Cardiac muscle cell (in vitro differentiated cells and primary cell): ENCODE data around the gene CHCHD6. TPM values are rescaled to one million over a fixed set of nuclear protein-coding genes. Genes with fewer than 3 reads are reported as not detected.

Source experiments
- DNase-seq, 2 donors: peaks; one replicate each; pipeline versions ENCODE4 v3.0.0 to v3.0.0-alpha.2; 2010 to 2017; ENCODE audit warnings: low read depth in 1 of 2, low spot score in 1 of 2
- H3K27ac ChIP-seq: fragments of 200-600 bp; sonication (generic); 2 replicates; pipeline ENCODE4 v1.5.1; 2016
- H3K27me3 ChIP-seq: fragments of 200-600 bp; sonication (generic); 2 replicates; pipeline ENCODE4 v1.6.0; 2016; ENCODE audit warnings: control low read depth
- H3K36me3 ChIP-seq: fragments of 200-600 bp; sonication (generic); 2 replicates; pipeline ENCODE4 v1.5.1; 2016; ENCODE audit warnings: control low read depth
- H3K4me1 ChIP-seq: fragments of 200-600 bp; sonication (generic); 2 replicates; pipeline ENCODE4 v1.8.1; 2017; ENCODE audit warnings: low read depth, mild to moderate bottlenecking, mixed run types
- H3K4me3 ChIP-seq: fragments of 200-600 bp; sonication (generic); 2 replicates; pipeline ENCODE4 v1.5.1; 2016; ENCODE audit warnings: mild to moderate bottlenecking
- H3K9me3 ChIP-seq: fragments of 200-600 bp; sonication (generic); 2 replicates; pipeline ENCODE4 v1.5.1; 2017; ENCODE audit warnings: low read depth, mild to moderate bottlenecking, control low read depth
- polyA plus RNA-seq: library from polyadenylated mRNA; unstranded; fragments of >200 nt; fragmentation: Nextera tagmentation; extraction: Ambion mirVana; gene quantifications from 2 replicates; pipeline ENCODE4 v1.2.1, GENCODE V29; 2016
- total RNA-seq: library from RNA; depleted of rRNA; stranded (reverse); fragments of >200 nt; gene quantifications from 2 replicates; pipeline ENCODE4 v1.2.3, GENCODE V29; 2016
- TF ChIP-seq, protein P1 (sequence below): IDR thresholded peaks from 2 replicates; pipeline ENCODE4 v1.5.1; 2012; ENCODE audit warnings: low read depth, mild to moderate bottlenecking, low read length

The CHCHD6 gene
- total and polyA plus RNA-seq, 2 experiments from 2014 or later = 76.0 to 102 TPM

DNA sequence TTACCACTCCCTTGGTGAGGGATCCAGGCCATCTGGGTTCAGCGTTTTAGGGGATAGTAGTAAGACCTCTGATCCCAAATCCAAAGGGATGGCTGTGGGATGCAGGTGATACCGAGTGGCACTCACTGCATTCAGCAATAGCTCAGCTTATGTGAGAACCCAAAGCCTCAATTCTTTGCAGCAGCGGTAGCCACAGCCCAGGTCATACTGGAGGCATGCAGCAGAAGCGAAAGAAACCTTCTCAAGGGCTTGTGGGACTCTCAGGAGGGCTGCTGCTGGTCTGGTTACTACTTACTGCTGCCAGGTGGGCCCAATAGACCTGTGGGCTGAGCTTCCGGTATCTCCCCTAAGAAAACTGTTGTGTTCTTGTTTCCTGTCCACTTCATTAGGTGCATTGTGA, 38.0 kb downstream of the CHCHD6 start:
- H3K4me1 ChIP-seq = peaks cover 34% of the 10 kb centered on the region
- H3K4me3 ChIP-seq = no peak overlapping the region
- DNase-seq = no peak
- TF ChIP-seq, protein P1, sequence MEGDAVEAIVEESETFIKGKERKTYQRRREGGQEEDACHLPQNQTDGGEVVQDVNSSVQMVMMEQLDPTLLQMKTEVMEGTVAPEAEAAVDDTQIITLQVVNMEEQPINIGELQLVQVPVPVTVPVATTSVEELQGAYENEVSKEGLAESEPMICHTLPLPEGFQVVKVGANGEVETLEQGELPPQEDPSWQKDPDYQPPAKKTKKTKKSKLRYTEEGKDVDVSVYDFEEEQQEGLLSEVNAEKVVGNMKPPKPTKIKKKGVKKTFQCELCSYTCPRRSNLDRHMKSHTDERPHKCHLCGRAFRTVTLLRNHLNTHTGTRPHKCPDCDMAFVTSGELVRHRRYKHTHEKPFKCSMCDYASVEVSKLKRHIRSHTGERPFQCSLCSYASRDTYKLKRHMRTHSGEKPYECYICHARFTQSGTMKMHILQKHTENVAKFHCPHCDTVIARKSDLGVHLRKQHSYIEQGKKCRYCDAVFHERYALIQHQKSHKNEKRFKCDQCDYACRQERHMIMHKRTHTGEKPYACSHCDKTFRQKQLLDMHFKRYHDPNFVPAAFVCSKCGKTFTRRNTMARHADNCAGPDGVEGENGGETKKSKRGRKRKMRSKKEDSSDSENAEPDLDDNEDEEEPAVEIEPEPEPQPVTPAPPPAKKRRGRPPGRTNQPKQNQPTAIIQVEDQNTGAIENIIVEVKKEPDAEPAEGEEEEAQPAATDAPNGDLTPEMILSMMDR = no peak
- H3K27me3 ChIP-seq = no peaks in the 10 kb centered on the region
- H3K9me3 ChIP-seq = no peaks in the 10 kb centered on the region
- no peak overlapping the region for H3K27ac ChIP-seq
- H3K36me3 ChIP-seq = no peaks in the 10 kb centered on the region

DNA sequence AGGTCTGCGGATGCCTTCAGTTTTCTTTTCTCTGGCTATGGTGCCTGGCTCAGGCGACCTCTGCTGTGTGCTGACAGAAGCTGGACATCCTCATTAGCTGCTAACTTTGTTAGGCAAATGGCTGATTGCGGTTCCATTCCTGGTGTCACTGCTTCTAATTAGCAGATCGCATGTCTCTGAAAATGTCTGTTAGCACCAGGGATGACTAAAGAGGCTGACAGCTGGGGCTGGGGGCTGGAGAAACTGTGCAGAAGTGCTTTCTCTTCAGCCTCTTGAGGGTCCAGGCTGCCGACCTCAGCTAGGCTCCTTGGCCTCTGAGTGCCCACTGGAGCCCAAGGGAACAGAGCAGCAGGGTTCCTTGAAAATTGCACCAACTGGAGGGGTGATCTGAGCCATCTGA, 39.3 kb downstream of the CHCHD6 start:
- Histone ChIP-seq H3K27ac (peak overlapping the region; percentile 63), H3K36me3 (no peaks in the 10 kb centered on the region), H3K27me3 (no peaks in the 10 kb centered on the region), H3K9me3 (no peaks in the 10 kb centered on the region), H3K4me1 (peaks cover 47% of the 10 kb centered on the region), H3K4me3 (no peak overlapping the region)
- DNase-seq = no peak
- TF ChIP-seq, protein P1 = no peak

DNA sequence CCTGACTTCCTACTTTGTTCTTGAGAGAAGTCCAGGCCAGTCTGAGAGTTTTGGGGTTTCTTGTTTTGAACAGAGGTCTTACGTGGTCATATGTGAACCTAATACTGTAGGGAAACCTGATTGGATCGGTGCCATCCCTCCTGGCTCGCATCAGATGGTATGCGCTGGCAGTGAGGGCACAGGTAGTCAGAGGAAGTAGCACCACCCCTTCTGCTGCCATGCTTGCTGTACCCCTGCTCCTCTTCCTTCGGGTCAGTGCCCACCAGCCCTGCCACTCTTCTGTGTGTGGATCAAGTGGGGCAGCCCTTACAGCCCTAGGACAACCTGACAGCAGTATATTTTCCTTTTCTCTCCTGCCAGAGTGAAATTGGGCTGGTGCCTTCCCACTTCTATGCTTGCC, 39.7 kb downstream of the CHCHD6 start:
- H3K36me3 ChIP-seq = no peaks in the 10 kb centered on the region
- TF ChIP-seq, protein P1 = no peak
- H3K4me3 ChIP-seq = no peak overlapping the region
- peaks cover 51% of the 10 kb centered on the region for H3K4me1 ChIP-seq
- DNase-seq = no peak
- H3K27ac ChIP-seq = peak overlapping the region; percentile 63
- no peaks in the 10 kb centered on the region for H3K27me3 ChIP-seq
- H3K9me3 ChIP-seq = no peaks in the 10 kb centered on the region

DNA sequence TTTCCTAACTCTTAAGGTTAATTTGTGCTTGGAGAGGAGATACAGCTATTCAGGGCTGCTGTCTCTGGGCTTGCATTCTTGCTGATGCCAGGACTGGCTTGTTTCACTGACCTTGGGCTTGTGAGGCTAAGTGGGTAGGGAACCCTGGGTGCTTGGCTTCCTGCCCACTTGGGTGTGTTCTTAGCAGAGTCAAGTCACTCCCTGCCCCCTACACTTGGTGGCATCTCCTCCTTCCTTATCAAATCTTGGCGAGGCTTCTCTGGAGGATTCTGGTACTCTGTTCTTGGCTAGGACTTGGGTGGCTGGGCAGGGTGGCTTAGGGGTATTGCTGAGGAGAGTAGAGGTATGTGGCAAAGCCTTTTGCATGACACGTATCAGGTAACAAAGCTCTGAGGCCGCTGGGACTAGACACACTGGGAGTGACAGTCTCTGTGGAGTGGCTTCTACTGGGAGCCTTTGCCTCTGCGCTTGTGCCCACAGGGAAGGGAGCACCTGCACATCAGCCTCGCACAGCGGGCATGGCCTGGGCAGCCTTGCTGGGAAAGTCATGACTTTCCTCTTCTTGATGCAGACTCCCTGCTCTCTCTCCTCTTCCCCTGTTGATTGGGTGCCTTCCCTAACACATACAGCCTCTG, 41.8 kb downstream of the CHCHD6 start:
- TF ChIP-seq, protein P1 = no peak
- H3K9me3 ChIP-seq = no peaks in the 10 kb centered on the region
- no peaks in the 10 kb centered on the region for H3K36me3 ChIP-seq
- H3K4me1 ChIP-seq = peaks cover 67% of the 10 kb centered on the region
- peak in 1 of 2 donors; percentile 44 for DNase-seq
- H3K27me3 ChIP-seq = no peaks in the 10 kb centered on the region
- no peak overlapping the region for H3K4me3 ChIP-seq
- H3K27ac ChIP-seq = peak overlapping the region; percentile 98

DNA sequence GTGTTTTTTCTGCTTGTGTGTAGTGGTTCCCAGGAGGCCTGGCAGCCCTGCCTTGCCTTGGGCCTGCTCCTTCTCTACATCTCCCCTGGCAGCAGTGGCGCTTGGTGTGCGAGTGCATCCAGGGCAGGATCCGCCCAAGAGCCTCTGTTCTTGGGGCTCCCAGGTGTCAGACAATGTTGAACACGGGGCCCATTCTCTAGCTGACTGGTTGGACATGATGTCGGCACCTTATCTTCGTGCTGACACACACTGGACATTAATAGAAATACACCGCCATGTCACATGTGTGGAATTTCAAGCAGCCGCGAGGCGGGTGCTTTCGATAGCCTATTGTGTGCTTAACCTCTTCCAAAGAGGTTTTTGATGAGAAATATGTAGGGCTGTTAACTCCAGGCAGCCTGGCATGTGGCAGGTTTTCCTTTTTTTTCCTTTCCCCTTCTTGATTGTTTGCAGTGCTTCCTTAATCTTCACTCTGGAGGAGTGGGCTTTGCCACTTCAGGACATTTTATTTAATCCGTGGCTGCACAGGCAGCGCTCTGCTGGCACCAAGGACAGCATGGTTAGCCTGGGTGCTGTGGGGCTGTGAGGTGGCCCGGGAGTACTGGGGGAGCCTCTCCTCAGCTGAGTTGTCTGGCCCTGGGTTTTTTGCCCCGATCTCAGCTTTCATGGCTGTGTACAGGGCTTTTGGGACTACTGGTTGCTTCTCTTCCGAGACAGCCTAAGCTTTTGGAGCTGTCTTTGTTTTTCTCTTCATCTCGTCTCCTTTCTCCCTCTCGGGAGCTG, 42.5 kb downstream of the CHCHD6 start:
- no peak overlapping the region for H3K4me3 ChIP-seq
- DNase-seq = peak; percentile 72 to 90
- H3K27ac ChIP-seq = peak overlapping the region; percentile 98
- H3K27me3 ChIP-seq = no peaks in the 10 kb centered on the region
- peaks cover 74% of the 10 kb centered on the region for H3K4me1 ChIP-seq
- TF ChIP-seq, protein P1 = peak; percentile 26
- H3K9me3 ChIP-seq = no peaks in the 10 kb centered on the region
- no peaks in the 10 kb centered on the region for H3K36me3 ChIP-seq
